Measurements from ENCODE around the gene CASP6. TPM values are rescaled to one million over a fixed set of nuclear protein-coding genes. Genes with fewer than 3 reads are reported as not detected.

The CASP6 gene
- 14.4 to 18.4 TPM (median 16.1 TPM) in 5 replicates for total RNA-seq (2022; extraction: Qiagen RNA extraction)

GRCh38 chr4:109702950-109703663 lies at the start of gene CASP6:
Gene CASP6 (minus strand): TSS chr4:109703445. CDS start chr4:109703395, 50 bp downstream.

GRCh38 chr4:109729718-109730618 lies 26.7 kb upstream of the CASP6 start, which contains the start of gene PLA2G12A:
Gene PLA2G12A (minus strand): TSS chr4:109730070. CDS start chr4:109729809, 261 bp downstream.

Other genes with a start within 250 kb of the CASP6 start
- gene MCUB, start 143.2 kb downstream of the CASP6 start, total RNA-seq (2022; extraction: Qiagen RNA extraction): 12.0 to 20.8 TPM (median 17.6 TPM) in 5 replicates
- 3.6 to 13.0 TPM (median 10.2 TPM) in 5 replicates for gene PLA2G12A, start 26.6 kb upstream of the CASP6 start, total RNA-seq (2022; extraction: Qiagen RNA extraction)
- 0.37 to 0.76 TPM (median 0.60 TPM) in 5 replicates for gene CFI, start 98.6 kb upstream of the CASP6 start, total RNA-seq (2022; extraction: Qiagen RNA extraction)
- 41.2 to 45.9 TPM (median 43.5 TPM) in 5 replicates for gene GAR1, start 112.3 kb upstream of the CASP6 start, total RNA-seq (2022; extraction: Qiagen RNA extraction)
- gene RRH, start 124.5 kb upstream of the CASP6 start, total RNA-seq (2022; extraction: Qiagen RNA extraction): 0.10 to 0.16 TPM (median 0.14 TPM) in 3 of 5 replicates, not detected in the others
- gene LRIT3, start 144.7 kb upstream of the CASP6 start, total RNA-seq (2022; extraction: Qiagen RNA extraction): 0.03 to 0.09 TPM (median 0.03 TPM) in 5 replicates
- gene EGF, start 209.4 kb upstream of the CASP6 start, total RNA-seq (2022; extraction: Qiagen RNA extraction): 0.23 to 0.59 TPM (median 0.35 TPM) in 5 replicates

Measured in A549 treated with Hydrocortisone at 1 μM for 4 hours (cell line).